Measurements from ENCODE around the gene ESPN.
A peak's percentile ranks its signal among the peaks of the same experiment; 100 is the strongest.
"Not testable (repeated sequence)": the region's sequence is repeated elsewhere in the genome, so short reads cannot be mapped to it uniquely, and the experiment has no call there.

ESPN gene

DNA sequence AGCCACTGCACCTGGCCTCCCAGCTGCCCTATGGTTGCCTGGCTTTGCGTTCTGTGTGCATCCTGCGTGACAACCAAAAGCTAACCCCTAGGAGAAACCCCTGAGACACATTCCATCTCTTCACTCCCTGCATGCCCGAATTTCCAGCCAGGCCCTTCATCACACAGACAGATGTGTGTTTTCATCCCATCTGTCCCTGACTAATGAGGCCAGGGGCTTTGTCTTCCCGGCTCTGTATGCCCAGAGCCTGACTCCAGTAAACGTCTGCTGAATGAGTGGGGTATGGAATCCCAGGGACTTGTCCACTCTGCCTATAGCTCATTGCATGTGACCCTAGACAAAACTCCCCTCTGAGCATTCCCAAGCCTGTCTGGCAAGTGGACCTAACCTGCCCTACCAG is 9.6 kb downstream of the ESPN start:
- Histone ChIP-seq H3K4me1 (ENCODE audit: control insufficient read depth in 1 of 2, insufficient read depth in 2 of 2, low read length in 2 of 2) (no peaks in the 10 kb centered on the region), H3K27ac (ENCODE audit: low read length) (no peak overlapping the region), H3K4me3 (ENCODE audit: low read depth in 1 of 2, low read length in 2 of 2) (no peak overlapping the region), H3K36me3 (ENCODE audit: control insufficient read depth in 1 of 2, insufficient read depth in 2 of 2, low read length in 2 of 2) (no peaks in the 10 kb centered on the region), H3K9me3 (ENCODE audit: control insufficient read depth in 1 of 2, low read length in 2 of 2) (no peaks in the 10 kb centered on the region), H3K27me3 (ENCODE audit: low read depth, low read length) (peaks cover 5% of the 10 kb centered on the region)

DNA sequence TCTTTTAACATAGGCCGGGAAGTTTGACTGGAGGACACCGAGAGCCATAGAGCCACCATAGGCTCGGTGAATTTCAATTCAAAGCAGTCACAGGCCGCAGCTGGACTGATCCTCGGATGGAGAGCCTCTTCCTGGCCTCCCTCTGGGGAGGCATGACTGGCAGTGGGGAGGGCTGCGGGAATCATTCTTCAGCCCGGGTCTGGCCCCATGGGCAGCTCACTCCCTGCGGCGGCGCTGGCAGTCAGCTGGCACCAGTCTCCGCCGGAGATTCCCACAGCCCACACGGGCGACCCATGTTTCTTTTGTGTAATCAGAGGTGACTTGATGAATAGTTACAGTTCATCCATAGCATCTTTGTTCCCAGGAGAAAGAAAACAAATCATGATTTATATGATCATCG is 10.6 kb downstream of the ESPN start:
- Histone ChIP-seq H3K36me3 (ENCODE audit: control insufficient read depth in 1 of 2, insufficient read depth in 2 of 2, low read length in 2 of 2) (no peaks in the 10 kb centered on the region), H3K4me3 (ENCODE audit: low read depth in 1 of 2, low read length in 2 of 2) (no peak overlapping the region), H3K9me3 (ENCODE audit: control insufficient read depth in 1 of 2, low read length in 2 of 2) (no peaks in the 10 kb centered on the region), H3K27ac (ENCODE audit: low read length) (no peak overlapping the region), H3K4me1 (ENCODE audit: control insufficient read depth in 1 of 2, insufficient read depth in 2 of 2, low read length in 2 of 2) (no peaks in the 10 kb centered on the region), H3K27me3 (ENCODE audit: low read depth, low read length) (peaks cover 5% of the 10 kb centered on the region)

DNA sequence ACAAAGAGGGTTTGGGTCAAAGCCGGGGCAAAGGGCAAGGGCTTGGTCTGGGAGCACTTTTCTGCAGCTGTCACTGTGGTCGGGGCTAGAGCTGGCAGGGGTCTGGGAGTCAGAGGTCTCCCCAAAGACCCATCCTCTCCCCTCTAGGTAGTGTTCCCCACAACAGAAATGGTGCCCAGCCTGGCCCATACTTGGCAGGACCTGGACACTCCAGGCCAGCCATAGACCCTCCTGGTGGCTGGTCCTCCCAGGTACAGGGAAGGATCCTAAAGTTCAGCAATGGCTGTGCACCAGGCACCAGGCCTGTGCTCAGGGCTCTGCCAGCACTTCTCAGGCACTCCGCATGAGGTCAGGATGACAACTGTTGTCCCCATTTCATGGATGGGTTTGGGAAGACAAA is 11.0 kb downstream of the ESPN start:
- no peak overlapping the region for H3K4me3 ChIP-seq (ENCODE audit: low read depth in 1 of 2, low read length in 2 of 2)
- no peak overlapping the region for H3K27ac ChIP-seq (ENCODE audit: low read length)
- H3K9me3 ChIP-seq (ENCODE audit: control insufficient read depth in 1 of 2, low read length in 2 of 2), result no peaks in the 10 kb centered on the region
- peaks cover 5% of the 10 kb centered on the region for H3K27me3 ChIP-seq (ENCODE audit: low read depth, low read length)
- no peaks in the 10 kb centered on the region for H3K4me1 ChIP-seq (ENCODE audit: control insufficient read depth in 1 of 2, insufficient read depth in 2 of 2, low read length in 2 of 2)
- no peaks in the 10 kb centered on the region for H3K36me3 ChIP-seq (ENCODE audit: control insufficient read depth in 1 of 2, insufficient read depth in 2 of 2, low read length in 2 of 2)

DNA sequence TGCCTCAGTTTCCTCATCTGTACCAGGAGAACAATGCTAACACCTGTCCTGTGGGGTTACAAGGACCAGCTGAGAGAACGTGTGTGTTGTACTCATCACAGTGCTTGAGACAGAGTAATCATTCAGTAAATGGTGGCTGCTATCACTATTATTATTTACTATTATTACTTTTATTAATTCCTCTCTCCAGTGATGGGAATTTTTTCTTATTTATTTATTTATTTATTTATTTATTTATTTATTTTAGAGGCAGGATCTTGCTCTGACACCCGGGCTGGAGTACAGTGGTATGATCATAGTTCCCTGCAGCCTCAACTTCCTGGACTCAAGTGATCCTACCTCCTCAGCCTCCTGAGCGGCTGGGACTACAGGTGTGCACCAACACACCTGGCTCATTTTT is 11.7 kb downstream of the ESPN start:
- not testable (repeated sequence) for H3K4me3 ChIP-seq (ENCODE audit: low read depth in 1 of 2, low read length in 2 of 2); H3K27ac ChIP-seq (ENCODE audit: low read length); H3K4me1 ChIP-seq (ENCODE audit: control insufficient read depth in 1 of 2, insufficient read depth in 2 of 2, low read length in 2 of 2); H3K36me3 ChIP-seq (ENCODE audit: control insufficient read depth in 1 of 2, insufficient read depth in 2 of 2, low read length in 2 of 2); H3K27me3 ChIP-seq (ENCODE audit: low read depth, low read length); H3K9me3 ChIP-seq (ENCODE audit: control insufficient read depth in 1 of 2, low read length in 2 of 2)

DNA sequence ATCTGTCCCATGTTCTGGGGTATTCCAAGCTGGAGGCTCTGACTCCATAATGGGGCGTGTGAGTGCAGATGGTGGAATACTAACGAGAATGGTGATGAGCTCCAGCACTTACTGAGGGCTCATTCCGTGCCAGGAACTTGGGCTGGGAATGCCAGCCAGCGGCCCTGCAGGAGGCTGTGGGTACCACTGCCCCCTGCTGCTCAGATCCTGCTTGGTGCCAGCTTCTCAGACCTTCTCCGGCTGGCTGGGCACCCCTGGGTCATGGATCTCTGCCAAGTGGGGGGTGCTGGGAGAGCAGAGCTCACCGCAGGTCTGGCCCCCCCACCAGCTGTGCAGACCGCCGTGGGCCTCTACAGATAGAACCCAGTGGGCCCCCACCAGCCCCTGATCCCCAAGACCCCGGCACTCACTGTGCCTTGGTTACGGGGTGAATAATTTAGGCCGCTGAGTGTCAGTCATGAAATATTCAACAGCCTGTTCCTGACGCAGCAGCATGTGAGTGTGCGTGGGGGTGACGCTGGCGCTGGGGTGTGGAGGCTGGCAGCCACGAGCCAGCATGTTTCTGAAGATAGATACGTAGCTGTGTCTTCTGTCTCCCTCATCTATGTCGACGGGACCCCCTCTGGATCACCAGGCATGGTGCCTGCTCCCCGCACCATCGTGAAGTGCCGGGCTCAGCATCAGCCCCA is 12.6 kb downstream of the ESPN start:
- H3K4me1 ChIP-seq (ENCODE audit: control insufficient read depth in 1 of 2, insufficient read depth in 2 of 2, low read length in 2 of 2); H3K4me3 ChIP-seq (ENCODE audit: low read depth in 1 of 2, low read length in 2 of 2); H3K36me3 ChIP-seq (ENCODE audit: control insufficient read depth in 1 of 2, insufficient read depth in 2 of 2, low read length in 2 of 2); H3K9me3 ChIP-seq (ENCODE audit: control insufficient read depth in 1 of 2, low read length in 2 of 2); H3K27me3 ChIP-seq (ENCODE audit: low read depth, low read length); H3K27ac ChIP-seq (ENCODE audit: low read length): not testable (repeated sequence)

DNA sequence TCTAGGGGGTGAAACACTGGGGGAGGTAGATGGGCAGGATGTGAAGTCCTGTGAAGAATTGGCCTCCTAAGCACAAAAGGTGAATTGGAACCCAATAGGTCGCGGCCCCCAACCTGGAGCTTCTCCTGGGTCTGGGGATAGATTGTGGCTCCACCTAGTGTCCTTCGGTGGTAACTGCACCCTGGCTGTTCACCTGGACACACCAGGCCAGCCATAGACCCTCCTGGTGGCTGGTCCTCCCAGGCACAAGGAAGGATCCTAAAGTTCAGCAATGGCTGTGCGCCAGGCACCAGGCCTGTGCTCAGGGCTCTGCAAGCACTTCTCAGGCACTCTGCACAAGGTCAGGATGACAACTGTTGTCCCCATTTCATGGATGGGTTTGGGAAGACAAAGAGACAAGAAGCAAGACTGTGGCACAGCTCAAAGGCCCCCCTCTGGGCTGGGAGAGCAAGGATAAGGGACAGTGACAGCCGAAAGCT is 13.5 kb downstream of the ESPN start:
- no peak overlapping the region for H3K27ac ChIP-seq (ENCODE audit: low read length)
- no peak overlapping the region for H3K4me3 ChIP-seq (ENCODE audit: low read depth in 1 of 2, low read length in 2 of 2)
- H3K9me3 ChIP-seq (ENCODE audit: control insufficient read depth in 1 of 2, low read length in 2 of 2), result no peaks in the 10 kb centered on the region
- H3K36me3 ChIP-seq (ENCODE audit: control insufficient read depth in 1 of 2, insufficient read depth in 2 of 2, low read length in 2 of 2), result no peaks in the 10 kb centered on the region
- peaks cover 5% of the 10 kb centered on the region for H3K27me3 ChIP-seq (ENCODE audit: low read depth, low read length)
- H3K4me1 ChIP-seq (ENCODE audit: control insufficient read depth in 1 of 2, insufficient read depth in 2 of 2, low read length in 2 of 2), result peaks cover 0 to 5% of the 10 kb centered on the region in 2 donors

DNA sequence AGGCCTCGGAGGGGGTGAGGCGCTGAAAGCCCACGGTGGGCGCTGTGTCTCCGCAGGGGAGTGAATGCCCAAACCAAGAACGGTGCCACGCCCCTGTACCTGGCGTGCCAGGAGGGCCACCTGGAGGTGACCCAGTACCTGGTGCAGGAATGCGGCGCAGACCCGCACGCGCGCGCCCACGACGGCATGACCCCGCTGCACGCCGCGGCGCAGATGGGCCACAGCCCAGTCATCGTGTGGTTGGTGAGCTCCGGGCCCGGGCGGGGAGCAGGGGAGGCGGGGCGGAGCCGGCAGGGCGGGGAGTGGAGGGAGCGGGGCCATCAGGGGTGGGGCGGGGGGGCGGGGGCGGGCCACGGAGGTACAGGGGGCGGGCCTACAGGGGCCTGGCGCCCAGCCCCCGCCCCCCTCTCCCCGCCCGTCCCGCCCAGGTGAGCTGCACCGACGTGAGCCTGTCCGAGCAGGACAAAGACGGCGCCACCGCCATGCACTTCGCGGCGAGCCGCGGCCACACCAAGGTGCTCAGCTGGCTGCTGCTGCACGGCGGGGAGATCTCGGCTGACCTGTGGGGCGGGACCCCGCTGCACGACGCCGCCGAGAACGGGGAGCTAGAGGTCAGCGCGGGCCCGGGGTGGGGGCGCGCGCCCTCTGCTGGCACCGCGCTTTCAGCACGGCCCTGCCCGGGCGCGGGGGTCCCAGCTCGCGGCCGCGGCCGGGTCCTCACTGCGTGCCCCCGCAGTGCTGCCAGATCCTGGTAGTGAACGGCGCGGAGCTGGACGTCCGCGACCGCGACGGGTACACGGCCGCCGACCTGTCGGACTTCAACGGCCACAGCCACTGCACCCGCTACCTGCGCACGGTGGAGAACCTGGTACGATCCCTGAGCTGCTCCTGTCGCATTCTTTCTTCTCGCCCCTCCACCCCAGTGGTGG is 15.9 kb downstream of the ESPN start:
- peaks cover 0 to 5% of the 10 kb centered on the region in 2 donors for H3K4me1 ChIP-seq (ENCODE audit: control insufficient read depth in 1 of 2, insufficient read depth in 2 of 2, low read length in 2 of 2)
- H3K36me3 ChIP-seq (ENCODE audit: control insufficient read depth in 1 of 2, insufficient read depth in 2 of 2, low read length in 2 of 2), result no peaks in the 10 kb centered on the region
- H3K4me3 ChIP-seq (ENCODE audit: low read depth in 1 of 2, low read length in 2 of 2), result peak overlapping the region in 1 of 2 donors; percentile 24
- no peaks in the 10 kb centered on the region for H3K9me3 ChIP-seq (ENCODE audit: control insufficient read depth in 1 of 2, low read length in 2 of 2)
- peaks cover 5% of the 10 kb centered on the region for H3K27me3 ChIP-seq (ENCODE audit: low read depth, low read length)
- no peak overlapping the region for H3K27ac ChIP-seq (ENCODE audit: low read length)

DNA sequence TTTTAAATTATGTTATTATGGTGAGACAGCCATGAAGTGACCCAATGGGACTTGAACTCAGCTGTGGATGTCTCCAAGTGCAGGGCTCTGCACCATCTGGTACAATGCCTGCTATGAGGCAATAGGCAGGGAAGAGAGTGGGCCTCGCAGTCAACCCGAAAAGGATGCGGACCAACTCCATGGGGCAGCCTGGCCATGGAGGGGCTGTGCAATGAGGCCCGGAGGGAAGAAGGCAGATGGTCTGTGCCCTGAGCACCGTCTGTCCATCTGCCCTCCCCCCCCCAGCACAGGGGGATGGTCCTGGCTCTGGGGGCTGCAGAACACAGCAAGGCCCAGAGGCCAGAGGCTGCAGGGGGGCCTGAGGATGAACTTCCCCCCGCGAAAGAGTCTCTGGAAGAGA is 17.0 kb downstream of the ESPN start:
- Histone ChIP-seq H3K36me3 (ENCODE audit: control insufficient read depth in 1 of 2, insufficient read depth in 2 of 2, low read length in 2 of 2) (no peaks in the 10 kb centered on the region), H3K4me3 (ENCODE audit: low read depth in 1 of 2, low read length in 2 of 2) (no peak overlapping the region), H3K4me1 (ENCODE audit: control insufficient read depth in 1 of 2, insufficient read depth in 2 of 2, low read length in 2 of 2) (peaks cover 0 to 5% of the 10 kb centered on the region in 2 donors), H3K27ac (ENCODE audit: low read length) (no peak overlapping the region), H3K27me3 (ENCODE audit: low read depth, low read length) (peaks cover 5% of the 10 kb centered on the region), H3K9me3 (ENCODE audit: control insufficient read depth in 1 of 2, low read length in 2 of 2) (no peaks in the 10 kb centered on the region)

DNA sequence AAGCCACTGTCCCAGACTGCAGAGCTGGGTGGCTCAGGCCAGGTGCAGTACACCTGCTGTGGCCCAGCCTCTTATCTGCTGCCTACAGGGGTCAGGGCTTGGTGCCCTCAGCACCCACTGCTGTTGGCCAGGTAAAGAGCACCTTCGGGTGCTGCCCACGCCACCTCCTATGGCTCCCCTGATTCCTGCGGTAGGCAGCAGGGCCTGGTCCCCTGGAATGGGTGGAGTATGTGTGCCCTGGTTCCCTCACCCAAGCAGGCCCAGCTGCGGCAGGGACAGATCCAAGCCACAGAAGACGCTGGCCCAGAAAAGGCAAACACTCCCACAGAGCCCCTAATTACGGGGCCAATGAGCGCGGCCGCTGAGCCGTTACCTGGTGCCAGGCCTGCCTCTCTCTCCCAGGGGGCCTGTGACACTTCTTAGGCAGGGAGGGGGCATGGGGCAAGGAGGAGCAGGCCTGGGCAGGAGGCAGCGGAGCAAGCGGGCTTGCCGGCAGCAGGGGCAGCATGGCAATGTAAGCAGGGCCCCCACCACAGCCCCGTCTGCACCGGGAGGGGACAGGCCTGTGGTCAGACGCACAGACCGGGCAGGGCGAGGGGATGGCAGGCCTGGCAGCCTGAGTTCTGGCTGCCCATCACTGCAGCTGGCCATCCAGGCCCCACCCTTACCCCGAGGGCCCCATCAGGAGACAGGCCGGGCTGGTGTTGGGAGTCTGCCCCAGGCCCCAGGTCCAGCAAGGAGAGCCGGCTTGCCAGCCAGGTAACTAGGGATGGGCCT is 19.0 kb downstream of the ESPN start:
- H3K27me3 ChIP-seq (ENCODE audit: low read depth, low read length), result peaks cover 5% of the 10 kb centered on the region
- H3K4me3 ChIP-seq (ENCODE audit: low read depth in 1 of 2, low read length in 2 of 2), result no peak overlapping the region
- H3K4me1 ChIP-seq (ENCODE audit: control insufficient read depth in 1 of 2, insufficient read depth in 2 of 2, low read length in 2 of 2), result peaks cover 0 to 20% of the 10 kb centered on the region in 2 donors
- H3K9me3 ChIP-seq (ENCODE audit: control insufficient read depth in 1 of 2, low read length in 2 of 2), result no peaks in the 10 kb centered on the region
- H3K36me3 ChIP-seq (ENCODE audit: control insufficient read depth in 1 of 2, insufficient read depth in 2 of 2, low read length in 2 of 2), result no peaks in the 10 kb centered on the region
- no peak overlapping the region for H3K27ac ChIP-seq (ENCODE audit: low read length)

DNA sequence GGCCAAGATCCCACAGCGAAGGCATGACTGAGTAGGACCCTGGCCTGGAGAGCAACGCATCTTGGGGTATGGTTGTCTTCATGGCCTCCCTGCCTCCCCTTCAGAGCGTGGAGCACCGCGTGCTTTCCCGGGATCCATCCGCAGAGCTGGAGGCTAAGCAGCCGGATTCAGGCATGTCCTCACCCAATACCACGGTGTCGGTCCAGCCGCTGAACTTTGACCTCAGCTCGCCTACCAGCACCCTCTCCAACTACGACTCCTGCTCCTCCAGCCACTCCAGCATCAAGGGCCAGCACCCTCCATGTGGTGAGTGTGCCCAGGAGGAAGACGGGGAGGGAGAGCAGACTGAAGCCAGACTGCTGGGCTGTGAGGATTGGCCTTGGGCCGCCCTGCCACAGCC is 19.8 kb downstream of the ESPN start:
- H3K9me3 ChIP-seq (ENCODE audit: control insufficient read depth in 1 of 2, low read length in 2 of 2), result no peaks in the 10 kb centered on the region
- no peak overlapping the region for H3K4me3 ChIP-seq (ENCODE audit: low read depth in 1 of 2, low read length in 2 of 2)
- H3K27ac ChIP-seq (ENCODE audit: low read length), result no peak overlapping the region
- peaks cover 7% of the 10 kb centered on the region for H3K27me3 ChIP-seq (ENCODE audit: low read depth, low read length)
- H3K36me3 ChIP-seq (ENCODE audit: control insufficient read depth in 1 of 2, insufficient read depth in 2 of 2, low read length in 2 of 2), result no peaks in the 10 kb centered on the region
- H3K4me1 ChIP-seq (ENCODE audit: control insufficient read depth in 1 of 2, insufficient read depth in 2 of 2, low read length in 2 of 2), result peaks cover 0 to 20% of the 10 kb centered on the region in 2 donors

Measured in muscle layer of duodenum (tissue), 2 donors.